ENCODE data around the gene ZNF512B.
"Not testable (repeated sequence)": the region's sequence is repeated elsewhere in the genome, so short reads cannot be mapped to it uniquely, and the experiment has no call there.

DNA sequence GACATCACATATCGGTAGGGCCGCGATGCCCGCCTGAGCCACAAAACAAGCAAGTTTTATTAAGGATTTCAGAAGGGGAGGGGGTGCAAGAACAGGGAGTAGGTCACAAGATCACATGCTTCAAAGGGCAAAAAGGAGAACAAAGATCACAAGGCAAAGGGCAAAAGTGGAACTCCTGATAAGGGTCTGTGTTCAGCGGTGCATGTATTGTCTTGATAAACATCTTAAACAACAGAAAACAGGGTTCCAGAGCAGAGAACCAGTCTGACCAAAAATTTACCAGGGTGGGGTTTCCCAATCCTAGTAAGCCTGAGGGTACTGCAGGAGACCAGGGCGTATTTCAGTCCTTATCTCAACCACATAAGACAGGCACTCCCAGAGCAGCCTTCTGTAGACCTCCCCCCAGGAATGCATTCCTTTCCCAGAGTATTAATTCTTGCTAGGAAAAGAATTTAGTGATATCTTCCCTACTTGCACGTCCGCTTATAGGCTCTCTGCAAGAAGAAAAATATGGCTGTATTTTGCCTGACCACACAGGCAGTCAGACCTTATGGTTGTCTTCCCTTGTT lies 53.3 kb downstream of the ZNF512B start:
- TF ChIP-seq, protein P1, sequence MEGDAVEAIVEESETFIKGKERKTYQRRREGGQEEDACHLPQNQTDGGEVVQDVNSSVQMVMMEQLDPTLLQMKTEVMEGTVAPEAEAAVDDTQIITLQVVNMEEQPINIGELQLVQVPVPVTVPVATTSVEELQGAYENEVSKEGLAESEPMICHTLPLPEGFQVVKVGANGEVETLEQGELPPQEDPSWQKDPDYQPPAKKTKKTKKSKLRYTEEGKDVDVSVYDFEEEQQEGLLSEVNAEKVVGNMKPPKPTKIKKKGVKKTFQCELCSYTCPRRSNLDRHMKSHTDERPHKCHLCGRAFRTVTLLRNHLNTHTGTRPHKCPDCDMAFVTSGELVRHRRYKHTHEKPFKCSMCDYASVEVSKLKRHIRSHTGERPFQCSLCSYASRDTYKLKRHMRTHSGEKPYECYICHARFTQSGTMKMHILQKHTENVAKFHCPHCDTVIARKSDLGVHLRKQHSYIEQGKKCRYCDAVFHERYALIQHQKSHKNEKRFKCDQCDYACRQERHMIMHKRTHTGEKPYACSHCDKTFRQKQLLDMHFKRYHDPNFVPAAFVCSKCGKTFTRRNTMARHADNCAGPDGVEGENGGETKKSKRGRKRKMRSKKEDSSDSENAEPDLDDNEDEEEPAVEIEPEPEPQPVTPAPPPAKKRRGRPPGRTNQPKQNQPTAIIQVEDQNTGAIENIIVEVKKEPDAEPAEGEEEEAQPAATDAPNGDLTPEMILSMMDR (conservative IDR thresholded peaks at IDR 0.05; ENCODE audit: low read length) = not testable (repeated sequence)
- TF ChIP-seq EZH2phosphoT487 (IDR thresholded peaks at IDR 0.05; ENCODE audit: borderline replicate concordance) = not testable (repeated sequence)

Measured in Loucy (cell line).